H1 (cell line): ENCODE data around the gene ARHGAP24. TPM values are rescaled to one million over a fixed set of nuclear protein-coding genes. Genes with fewer than 3 reads are reported as not detected.

Experiments
- CTCF ChIA-PET: fragments of 300-600 bp; sonication (Branson Sonifier 250); formaldehyde crosslinking; loops from one replicate; lab custom pipeline; 2021; ENCODE audit not compliant: partially characterized antibody; lab: Charles Lee
- POLR2A ChIA-PET: fragments of 300-600 bp; sonication (Branson Sonifier 250); formaldehyde crosslinking; loops from one replicate; lab custom pipeline; 2021; ENCODE audit warnings: inconsistent platforms; ENCODE audit not compliant: partially characterized antibody; lab: Charles Lee
- DNase-seq, 2 experiments: peaks; one replicate each; pipeline versions ENCODE4 v3.0.0 to v3.0.0-alpha.2; 2010 to 2022; ENCODE audit warnings: low spot score in 2 of 2, low read depth in 1 of 2, mixed read lengths in 1 of 2
- FAIRE-seq: peaks from 2 replicates; lab custom pipeline; 2011; peaks lifted over from hg19 to GRCh38; lab: Jason Lieb, UNC
- H2AFZ ChIP-seq: 2 replicates; pipeline ENCODE4 v1.8.1; 2012; ENCODE audit warnings: low read length, inconsistent platforms
- H2AK5ac ChIP-seq: 2 replicates; pipeline ENCODE4 v1.6.1; 2013; ENCODE audit warnings: low read depth, low read length
- H2BK120ac ChIP-seq: replicated peaks from 2 replicates; pipeline ENCODE3; 2013; ENCODE audit warnings: low read depth, low read length, inconsistent platforms
- H2BK12ac ChIP-seq: 2 replicates; pipeline ENCODE4 v1.6.1; 2013; ENCODE audit warnings: low read depth, low read length
- H2BK15ac ChIP-seq: 2 replicates; pipeline ENCODE4 v1.6.1; 2013; ENCODE audit warnings: low read length
- H2BK20ac ChIP-seq: 2 replicates; pipeline ENCODE4 v1.6.1; 2013; ENCODE audit warnings: low read length
- H2BK5ac ChIP-seq: 2 replicates; pipeline ENCODE4 v1.6.1; 2013; ENCODE audit warnings: low read depth, low read length
- H3K14ac ChIP-seq: 2 replicates; pipeline ENCODE4 v1.6.1; 2013; ENCODE audit warnings: inconsistent platforms; ENCODE audit not compliant: insufficient read length
- H3K18ac ChIP-seq: 2 replicates; pipeline ENCODE4 v1.6.1; 2013; ENCODE audit warnings: low read length; ENCODE audit errors: extremely low read depth
- H3K23ac ChIP-seq: 2 replicates; pipeline ENCODE4 v1.6.1; 2013; ENCODE audit warnings: inconsistent platforms; ENCODE audit not compliant: insufficient read length
- H3K23me2 ChIP-seq: 2 replicates; pipeline ENCODE4 v1.6.1; 2013; ENCODE audit warnings: low read depth, low read length
- H3K27ac ChIP-seq: 2 replicates; pipeline ENCODE4 v1.6.1; 2011; ENCODE audit warnings: low read depth, low read length, inconsistent platforms
- H3K27me3 ChIP-seq, 4 experiments: replicated peaks in 1 of 4; 1 replicate in 1 of 4; 2 replicates in 3 of 4; pipeline versions ENCODE4 v1.6.1 to v1.8.1; 2011 to 2013; ENCODE audit warnings: low read length in 3 of 4, mild to moderate bottlenecking in 3 of 4, inconsistent platforms in 2 of 4, mixed read lengths in 2 of 4, moderate library complexity in 1 of 4; ENCODE audit not compliant: control insufficient read depth in 3 of 4, insufficient read depth in 3 of 4; ENCODE audit errors: extremely low read depth in 1 of 4
- H3K36me3 ChIP-seq, 4 experiments: 2 replicates each; pipeline versions ENCODE4 v1.6.1 to v1.8.1; 2011 to 2013; ENCODE audit warnings: mild to moderate bottlenecking in 4 of 4, low read length in 3 of 4, moderate library complexity in 2 of 4, control low read depth in 1 of 4, inconsistent platforms in 1 of 4; ENCODE audit not compliant: insufficient read depth in 4 of 4, control insufficient read depth in 2 of 4
- H3K4ac ChIP-seq: replicated peaks from 2 replicates; pipeline ENCODE3; 2013; ENCODE audit warnings: low read length, low read depth, mixed read lengths, inconsistent platforms; ENCODE audit not compliant: insufficient read length
- H3K4me1 ChIP-seq, 4 experiments: replicated peaks in 1 of 4; 1 replicate in 1 of 4; 2 replicates in 3 of 4; pipeline versions ENCODE4 v1.6.1 to v1.8.1; 2011 to 2013; ENCODE audit warnings: low read length in 3 of 4, inconsistent platforms in 2 of 4, mixed read lengths in 1 of 4; ENCODE audit not compliant: insufficient read depth in 4 of 4, control insufficient read depth in 3 of 4
- H3K4me2 ChIP-seq, 2 experiments: 2 replicates each; pipeline versions ENCODE4 v1.6.1 to v1.8.1; 2011 to 2013; ENCODE audit warnings: low read depth in 2 of 2, low read length in 2 of 2, control low read depth in 1 of 2, inconsistent platforms in 1 of 2, mild to moderate bottlenecking in 1 of 2; ENCODE audit not compliant: insufficient read depth in 1 of 2
- H3K4me3 ChIP-seq, 4 experiments: fragments of 200-600, 300-600 bp in 1 of 4; sonication (generic), shearing (Covaris generic), sonication (Bioruptor Twin) in 1 of 4; 2 replicates each; pipeline versions ENCODE4 v1.5.1 to v1.8.1; 2011 to 2016; ENCODE audit warnings: low read length in 4 of 4, low read depth in 3 of 4, control low read depth in 2 of 4, inconsistent platforms in 2 of 4, mild to moderate bottlenecking in 2 of 4, mixed read lengths in 1 of 4, moderate library complexity in 1 of 4; ENCODE audit not compliant: insufficient read depth in 2 of 4; ENCODE audit errors: extremely low read depth in 1 of 4
- H3K56ac ChIP-seq: replicated peaks from 2 replicates; pipeline ENCODE3; 2013; ENCODE audit warnings: low read depth, mild to moderate bottlenecking, mixed read lengths, low read length, inconsistent platforms; ENCODE audit not compliant: insufficient read length
- H3K79me1 ChIP-seq: 2 replicates; pipeline ENCODE4 v1.6.1; 2013; ENCODE audit warnings: low read depth, low read length, control low read depth
- H3K79me2 ChIP-seq, 2 experiments: 2 replicates each; pipeline versions ENCODE4 v1.6.1 to v1.8.1; 2012 to 2013; ENCODE audit warnings: low read length in 2 of 2, mild to moderate bottlenecking in 2 of 2, inconsistent platforms in 1 of 2; ENCODE audit not compliant: insufficient read depth in 2 of 2, control insufficient read depth in 1 of 2
- H3K9ac ChIP-seq, 4 experiments: replicated peaks in 1 of 4; 1 replicate in 1 of 4; 2 replicates in 3 of 4; pipeline versions ENCODE4 v1.6.1 to v1.8.1; 2011 to 2013; ENCODE audit warnings: low read depth in 3 of 4, low read length in 3 of 4, control low read depth in 2 of 4, mild to moderate bottlenecking in 2 of 4, moderate library complexity in 2 of 4, inconsistent platforms in 1 of 4; ENCODE audit errors: extremely low read depth in 1 of 4
- H3K9me3 ChIP-seq, 2 experiments: 2 replicates each; pipeline versions ENCODE4 v1.6.1 to v1.8.1; 2012 to 2013; ENCODE audit warnings: mild to moderate bottlenecking in 2 of 2, moderate library complexity in 2 of 2, control low read depth in 1 of 2, inconsistent platforms in 1 of 2, low read depth in 1 of 2, low read length in 1 of 2, mixed read lengths in 1 of 2; ENCODE audit not compliant: insufficient read depth in 2 of 2
- H4K20me1 ChIP-seq, 2 experiments: replicated peaks in 1 of 2; 2 replicates each; pipeline versions ENCODE3 to v1.8.1; 2011 to 2013; ENCODE audit warnings: inconsistent platforms in 2 of 2, low read length in 2 of 2, mild to moderate bottlenecking in 1 of 2; ENCODE audit not compliant: insufficient read depth in 2 of 2, control insufficient read depth in 1 of 2
- H4K5ac ChIP-seq: 2 replicates; pipeline ENCODE4 v1.6.1; 2013; ENCODE audit warnings: low read length, low read depth, mixed read lengths, inconsistent platforms; ENCODE audit not compliant: insufficient read length
- H4K8ac ChIP-seq: 2 replicates; pipeline ENCODE4 v1.8.0; 2013; ENCODE audit warnings: mild to moderate bottlenecking, moderate library complexity, low read length, inconsistent platforms; ENCODE audit not compliant: insufficient read depth; ENCODE audit errors: extremely low read depth
- H4K91ac ChIP-seq: replicated peaks from 2 replicates; pipeline ENCODE3; 2013; ENCODE audit warnings: low read length, mixed read lengths, inconsistent platforms; ENCODE audit not compliant: insufficient read length
- BACH1 ChIP-seq: IDR thresholded peaks from 2 replicates; pipeline ENCODE4 v1.6.1; 2012; ENCODE audit warnings: low read length, improper control_type of control experiment
- CBX5 ChIP-seq: fragments of 300-800, 300-1000 bp; sonication (generic); IDR thresholded peaks from 2 replicates; pipeline ENCODE4 v1.7.1; 2016; ENCODE audit warnings: antibody characterized with exemption, low read length, low read depth
- GABPA ChIP-seq: IDR thresholded peaks from 2 replicates; pipeline ENCODE4 v1.6.1; 2011; ENCODE audit warnings: mild to moderate bottlenecking, low read length, moderate library complexity, borderline replicate concordance; ENCODE audit not compliant: insufficient read depth
- GTF2F1 ChIP-seq: IDR thresholded peaks from 2 replicates; pipeline ENCODE4 v1.6.1; 2012; ENCODE audit warnings: low read depth, low read length, improper control_type of control experiment, borderline replicate concordance
- KDM5A ChIP-seq: fragments of 200-600 bp; IDR thresholded peaks from 2 replicates; pipeline ENCODE4 v1.7.1; 2012; ENCODE audit warnings: mild to moderate bottlenecking, low read length, inconsistent platforms, mixed read lengths
- SP1 ChIP-seq: IDR thresholded peaks from 2 replicates; pipeline ENCODE4 v1.6.1; 2011; ENCODE audit warnings: low read depth, low read length
- TAF7 ChIP-seq: optimal IDR thresholded peaks from 2 replicates; pipeline ENCODE3; 2011; ENCODE audit warnings: low read depth, mild to moderate bottlenecking, inconsistent platforms, low read length, moderate library complexity, borderline replicate concordance
- USF2 ChIP-seq: IDR thresholded peaks from 2 replicates; pipeline ENCODE4 v1.6.1; 2011; ENCODE audit warnings: low read length, improper control_type of control experiment
- WGBS, 2 experiments: shearing (Covaris generic) in 1 of 2; methylation state at CpG; one replicate each; pipeline versions ENCODE4 v1.1.6 to v1.1.7; 2013 to 2015; ENCODE audit warnings: low lambda C conversion rate in 2 of 2, mixed read lengths in 2 of 2, inconsistent platforms in 1 of 2, low coverage in 1 of 2, missing lambda C conversion rate in 1 of 2; ENCODE audit not compliant: insufficient replicate concordance in 2 of 2, insufficient coverage in 1 of 2, insufficient read length in 1 of 2; ENCODE audit errors: extremely low coverage in 1 of 2, missing lambda C conversion rate in 1 of 2; 5-methylcytosine and 5-hydroxymethylcytosine counted together
- polyA plus RNA-seq, 7 experiments: library from polyadenylated mRNA; depleted of rRNA in 3 of 7; stranded (reverse) in 5 of 7; unstranded in 2 of 7; fragments of >200 nt in 5 of 7; fragments of 200-250 nt in 2 of 7; gene quantifications; 1 replicate in 5 of 7; 2 replicates in 1 of 7; 4 replicates in 1 of 7; pipeline versions ENCODE4 v1.2.1 to v1.2.3, GENCODE V29; 2011 to 2013; ENCODE audit warnings: missing spikeins in 2 of 7, mixed read lengths in 2 of 7
- total RNA-seq: library from RNA; stranded (reverse); fragmentation: NEBNext Ultra II Directional; extraction: Animal tissue kit (Norgen Biotek cat#: 25700); gene quantifications from 2 replicates; pipeline ENCODE4 v1.2.1, GENCODE V29; 2021

Gene ARHGAP24
- total and polyA plus RNA-seq, 2 of the 8 experiments (the other 6 are each of a cell fraction or from before 2014, with no cell fraction given): 0.08 to 0.50 TPM

- CTCF ChIA-PET: interaction anchor here (0.6 to 1.6 kb wide), 2 partner anchors 102 to 352 kb away, joined by 3 to 4 read pairs; no protein-coding TSS in a partner anchor
- H4K91ac ChIP-seq: no peak overlapping the region
- no peak overlapping the region for H3K9ac ChIP-seq
- no peak overlapping the region for H2BK12ac ChIP-seq
- H2AK5ac ChIP-seq: no peak overlapping the region
- no peaks in the 10 kb centered on the region for H3K79me2 ChIP-seq
- H2BK20ac ChIP-seq: no peak overlapping the region
- no peaks in the 10 kb centered on the region for H3K79me1 ChIP-seq
- no peaks in the 10 kb centered on the region for H3K9me3 ChIP-seq
- no peak overlapping the region for H3K18ac ChIP-seq
- H4K8ac ChIP-seq: no peak overlapping the region
- DNase-seq: no peak
- H4K5ac ChIP-seq: no peak overlapping the region
- H3K56ac ChIP-seq: no peak overlapping the region
- no peaks in the 10 kb centered on the region for H4K20me1 ChIP-seq
- H3K23ac ChIP-seq: no peak overlapping the region
- H3K23me2 ChIP-seq: no peaks in the 10 kb centered on the region
- no peak overlapping the region for H3K4ac ChIP-seq
- H3K4me1 ChIP-seq: no peaks in the 10 kb centered on the region
- no peaks in the 10 kb centered on the region for H3K27me3 ChIP-seq
- TF ChIP-seq USF2: no peak
- TF ChIP-seq SP1: no peak
- TF ChIP-seq GTF2F1: no peak
- TF ChIP-seq TAF7: no peak
- TF ChIP-seq CBX5: no peak
- no peak for TF ChIP-seq KDM5A
- TF ChIP-seq GABPA: no peak
- TF ChIP-seq BACH1: no peak
- TF ChIP-seq, all 59 proteins: peak for 0
- WGBS, 2 experiments: 80% methylated on average over 4 of the region's 4 CpGs; no CpG with 5 or more reads in 1 of the 2 experiments
- Histone ChIP-seq H2BK5ac (no peak overlapping the region), H2BK120ac (no peak overlapping the region), H3K27ac (no peak overlapping the region), H2AFZ (no peak overlapping the region), H3K14ac (no peak overlapping the region), H3K4me2 (no peak overlapping the region), H2BK15ac (no peak overlapping the region), H3K4me3 (no peak overlapping the region), H3K36me3 (no peaks in the 10 kb centered on the region)
- POLR2A ChIA-PET: no interaction called here
- FAIRE-seq: no peak
Observed at GRCh38 chr4:85898231-85898630, 423.3 kb downstream of the ARHGAP24 start.
